SJCRH30 (cell line): ENCODE results near the gene NBEA. TPM values are rescaled to one million over a fixed set of nuclear protein-coding genes. Genes with fewer than 3 reads are reported as not detected.

Experiments
- DNase-seq, 2 experiments: peaks; one replicate each; pipeline ENCODE4 v3.0.0-alpha.2; 2015 to 2020
- H3K27ac ChIP-seq: fragments of 250-450 bp; sonication (Bioruptor Pico); 2 replicates; pipeline ENCODE4 v1.5.1; 2020; ENCODE audit warnings: mild to moderate bottlenecking, moderate library complexity
- H3K27me3 ChIP-seq: fragments of 250-450 bp; sonication (Bioruptor Pico); 2 replicates; pipeline ENCODE4 v1.5.1; 2020; ENCODE audit warnings: mild to moderate bottlenecking, moderate library complexity
- H3K36me3 ChIP-seq: fragments of 250-450 bp; sonication (Bioruptor Pico); 2 replicates; pipeline ENCODE4 v1.5.1; 2020; ENCODE audit warnings: mild to moderate bottlenecking, moderate library complexity
- H3K4me1 ChIP-seq: fragments of 250-450 bp; sonication (Bioruptor Pico); 2 replicates; pipeline ENCODE4 v1.5.1; 2020; ENCODE audit warnings: mild to moderate bottlenecking, moderate library complexity
- H3K4me3 ChIP-seq: fragments of 250-450 bp; sonication (Bioruptor Pico); 2 replicates; pipeline ENCODE4 v1.5.1; 2020; ENCODE audit warnings: mild to moderate bottlenecking, moderate library complexity
- H3K9me3 ChIP-seq: fragments of 250-450 bp; sonication (Bioruptor Pico); replicated peaks from 2 replicates; pipeline ENCODE4 v1.5.1; 2020; ENCODE audit warnings: mild to moderate bottlenecking, moderate library complexity
- total RNA-seq: library from RNA; depleted of rRNA; stranded (reverse); fragments of >200 nt; shearing (Covaris generic); gene quantifications from 2 replicates; pipeline ENCODE4 v1.2.3, GENCODE V29; 2014

The NBEA gene
- total RNA-seq, 1 experiment from 2014 or later: 5.3 TPM

GRCh38 chr13:35478271-35479037 is 536.4 kb downstream of the NBEA start:
- Histone ChIP-seq H3K4me3 (no peak overlapping the region), H3K9me3 (no peaks in the 10 kb centered on the region), H3K36me3 (no peaks in the 10 kb centered on the region), H3K27ac (no peak overlapping the region), H3K4me1 (peaks cover 21% of the 10 kb centered on the region), H3K27me3 (no peaks in the 10 kb centered on the region)
- DNase-seq: no peak

GRCh38 chr13:35479038-35479492 is 537.0 kb downstream of the NBEA start:
- no peak overlapping the region for H3K27ac ChIP-seq
- peaks cover 26% of the 10 kb centered on the region for H3K4me1 ChIP-seq
- no peak for DNase-seq
- H3K36me3 ChIP-seq: no peaks in the 10 kb centered on the region
- H3K4me3 ChIP-seq: no peak overlapping the region
- no peaks in the 10 kb centered on the region for H3K27me3 ChIP-seq
- no peaks in the 10 kb centered on the region for H3K9me3 ChIP-seq

DNA sequence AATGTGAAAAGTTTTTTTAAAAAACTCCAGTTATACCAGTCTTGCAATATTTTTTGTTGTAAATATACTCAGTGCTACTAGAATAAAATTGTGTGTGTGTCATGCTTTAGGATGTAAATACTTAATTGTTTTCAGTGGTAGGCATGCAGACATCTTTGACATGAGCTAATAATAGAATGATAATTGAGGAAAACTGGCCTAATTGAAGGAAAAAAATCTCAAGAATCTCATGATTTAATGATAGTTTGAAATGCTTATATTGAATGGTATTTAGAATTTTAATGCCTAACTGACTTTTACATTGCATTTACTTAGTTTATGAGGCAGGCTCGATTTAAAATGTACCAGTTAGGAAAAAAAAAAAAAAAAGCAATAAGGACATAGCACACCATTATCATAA is 537.6 kb downstream of the NBEA start:
- Histone ChIP-seq H3K9me3 (no peaks in the 10 kb centered on the region), H3K4me1 (peaks cover 28% of the 10 kb centered on the region), H3K27ac (no peak overlapping the region), H3K36me3 (no peaks in the 10 kb centered on the region), H3K27me3 (no peaks in the 10 kb centered on the region), H3K4me3 (no peak overlapping the region)
- no peak for DNase-seq

GRCh38 chr13:35480346-35480745 is 538.3 kb downstream of the NBEA start:
- DNase-seq: no peak
- peaks cover 35% of the 10 kb centered on the region for H3K4me1 ChIP-seq
- H3K9me3 ChIP-seq: no peaks in the 10 kb centered on the region
- H3K36me3 ChIP-seq: no peaks in the 10 kb centered on the region
- no peak overlapping the region for H3K4me3 ChIP-seq
- no peaks in the 10 kb centered on the region for H3K27me3 ChIP-seq
- H3K27ac ChIP-seq: no peak overlapping the region

GRCh38 chr13:35481777-35482176 is 539.7 kb downstream of the NBEA start:
- Histone ChIP-seq H3K36me3 (no peaks in the 10 kb centered on the region), H3K27me3 (no peaks in the 10 kb centered on the region), H3K4me1 (peaks cover 39% of the 10 kb centered on the region), H3K27ac (peak overlapping the region; percentile 14), H3K4me3 (no peak overlapping the region), H3K9me3 (no peaks in the 10 kb centered on the region)
- DNase-seq: peak in 1 of 2 experiments; percentile 39

DNA sequence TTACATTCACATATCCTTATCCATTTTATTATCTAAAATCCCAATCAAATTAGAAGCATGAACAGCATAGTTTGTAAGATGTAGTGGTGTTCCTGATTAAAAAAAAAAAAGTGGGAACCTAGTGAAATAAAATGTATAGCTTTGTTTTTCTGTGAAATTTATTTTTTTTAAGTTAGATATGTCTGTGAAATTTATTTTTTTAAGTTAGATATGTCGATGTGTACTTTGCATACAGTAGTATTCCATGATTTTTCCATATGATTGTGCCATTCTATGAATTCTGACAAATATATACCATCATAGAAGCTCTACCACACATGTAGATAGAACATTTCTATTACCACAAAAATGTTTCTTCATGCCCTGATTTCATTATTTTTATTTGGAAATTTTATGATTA is 540.5 kb downstream of the NBEA start:
- H3K9me3 ChIP-seq: no peaks in the 10 kb centered on the region
- H3K4me1 ChIP-seq: peaks cover 39% of the 10 kb centered on the region
- DNase-seq: peak in 1 of 2 experiments; percentile 23
- H3K4me3 ChIP-seq: no peak overlapping the region
- H3K27ac ChIP-seq: peak overlapping the region; percentile 86
- no peaks in the 10 kb centered on the region for H3K36me3 ChIP-seq
- H3K27me3 ChIP-seq: no peaks in the 10 kb centered on the region

DNA sequence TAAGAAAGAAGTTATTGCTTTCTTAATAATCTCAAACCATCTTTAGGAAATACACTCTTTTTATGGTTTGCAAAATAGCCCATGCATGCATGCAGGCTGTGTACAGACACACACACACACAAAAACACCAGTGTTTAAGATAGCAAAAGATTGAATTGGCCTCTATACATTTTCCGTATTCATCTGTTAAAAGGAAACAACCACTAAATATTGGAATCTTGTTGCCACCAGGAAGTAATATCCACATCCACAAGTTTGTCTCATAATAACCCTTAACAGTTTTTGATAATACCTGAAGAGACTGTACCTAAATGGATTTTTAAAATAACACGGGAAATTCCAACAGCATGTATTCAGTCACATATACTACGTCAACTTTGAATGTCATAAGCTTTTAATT is 541.7 kb downstream of the NBEA start:
- H3K27ac ChIP-seq: peak overlapping the region; percentile 86
- DNase-seq: peak in 1 of 2 experiments; percentile 58
- H3K4me1 ChIP-seq: peaks cover 39% of the 10 kb centered on the region
- 0 out of 2 replicates have a peak overlapping the region, but pooled peaks have one; percentile 10 for H3K4me3 ChIP-seq
- H3K36me3 ChIP-seq: no peaks in the 10 kb centered on the region
- H3K27me3 ChIP-seq: no peaks in the 10 kb centered on the region
- no peaks in the 10 kb centered on the region for H3K9me3 ChIP-seq

DNA sequence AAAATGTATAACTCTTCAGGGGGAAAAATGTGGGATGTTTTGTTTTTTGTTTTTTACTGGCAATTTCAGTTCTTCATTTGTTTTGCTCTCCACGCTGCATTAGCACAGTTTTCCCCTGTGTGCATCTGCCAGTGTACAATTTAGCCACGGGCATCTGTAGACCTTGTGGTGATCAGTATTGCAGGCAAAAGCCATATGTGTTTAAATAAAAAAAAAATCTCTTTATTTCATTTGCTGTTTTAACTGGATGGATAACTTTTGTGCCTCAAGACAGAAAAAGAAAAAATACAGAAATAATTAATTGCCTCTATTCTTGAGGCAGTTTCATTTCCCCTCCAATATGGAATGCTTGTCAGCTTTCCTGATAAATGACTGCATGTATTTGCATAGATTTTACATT is 542.3 kb downstream of the NBEA start:
- Histone ChIP-seq H3K36me3 (no peaks in the 10 kb centered on the region), H3K27me3 (no peaks in the 10 kb centered on the region), H3K4me3 (peak overlapping the region; percentile 10; the same call in 1 of the 2 replicates), H3K4me1 (peaks cover 39% of the 10 kb centered on the region), H3K9me3 (no peaks in the 10 kb centered on the region), H3K27ac (peak overlapping the region; percentile 86)
- DNase-seq: peak; percentile 64 to 80

DNA sequence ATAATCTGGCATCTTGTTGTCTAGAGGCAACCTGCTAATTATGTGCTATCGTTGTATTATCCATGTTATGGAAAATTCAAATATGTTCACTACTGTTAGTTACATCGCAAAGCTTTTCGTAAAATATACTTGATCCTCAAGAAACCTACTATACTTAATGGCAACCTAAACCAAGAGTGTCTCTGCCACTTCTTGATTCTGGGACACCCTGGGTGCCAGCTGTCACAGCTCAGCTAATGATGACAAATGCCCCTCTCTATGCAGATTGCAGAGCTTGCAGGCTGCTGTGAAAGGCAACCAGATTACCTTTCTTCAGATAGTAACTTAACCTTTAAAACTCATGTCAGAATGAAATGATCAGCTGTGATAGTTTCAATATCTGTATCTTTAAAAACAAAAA is 543.4 kb downstream of the NBEA start:
- Histone ChIP-seq H3K27ac (peak overlapping the region; percentile 86; the same call in 1 of the 2 replicates), H3K4me1 (peaks cover 39% of the 10 kb centered on the region), H3K4me3 (no peak overlapping the region), H3K9me3 (no peaks in the 10 kb centered on the region), H3K36me3 (no peaks in the 10 kb centered on the region), H3K27me3 (no peaks in the 10 kb centered on the region)
- peak; percentile 35 to 59 for DNase-seq

- H3K27me3 ChIP-seq: no peaks in the 10 kb centered on the region
- H3K9me3 ChIP-seq: no peaks in the 10 kb centered on the region
- H3K36me3 ChIP-seq: no peaks in the 10 kb centered on the region
- H3K4me1 ChIP-seq: peaks cover 12% of the 10 kb centered on the region
- no peak overlapping the region for H3K27ac ChIP-seq
- no peak for DNase-seq
- H3K4me3 ChIP-seq: no peak overlapping the region
Observed at GRCh38 chr13:35489050-35489449, 547.0 kb downstream of the NBEA start.

GRCh38 chr13:35496006-35496405 is 553.9 kb downstream of the NBEA start:
- H3K36me3 ChIP-seq: no peaks in the 10 kb centered on the region

GRCh38 chr13:35496761-35497386 is 554.8 kb downstream of the NBEA start:
- H3K4me3 ChIP-seq: no peak overlapping the region
- H3K27ac ChIP-seq: no peak overlapping the region
- no peaks in the 10 kb centered on the region for H3K36me3 ChIP-seq
- H3K27me3 ChIP-seq: no peaks in the 10 kb centered on the region
- DNase-seq: no peak
- H3K9me3 ChIP-seq: no peaks in the 10 kb centered on the region
- peaks cover 5% of the 10 kb centered on the region; the same call in 1 of the 2 replicates for H3K4me1 ChIP-seq

More at GRCh38 chr13:35496006-35496405, 553.9 kb downstream of the NBEA start:
- Histone ChIP-seq H3K9me3 (no peaks in the 10 kb centered on the region), H3K4me1 (peaks cover 5% of the 10 kb centered on the region; the same call in 1 of the 2 replicates), H3K4me3 (no peak overlapping the region), H3K27me3 (no peaks in the 10 kb centered on the region), H3K27ac (no peak overlapping the region)
- no peak for DNase-seq

DNA sequence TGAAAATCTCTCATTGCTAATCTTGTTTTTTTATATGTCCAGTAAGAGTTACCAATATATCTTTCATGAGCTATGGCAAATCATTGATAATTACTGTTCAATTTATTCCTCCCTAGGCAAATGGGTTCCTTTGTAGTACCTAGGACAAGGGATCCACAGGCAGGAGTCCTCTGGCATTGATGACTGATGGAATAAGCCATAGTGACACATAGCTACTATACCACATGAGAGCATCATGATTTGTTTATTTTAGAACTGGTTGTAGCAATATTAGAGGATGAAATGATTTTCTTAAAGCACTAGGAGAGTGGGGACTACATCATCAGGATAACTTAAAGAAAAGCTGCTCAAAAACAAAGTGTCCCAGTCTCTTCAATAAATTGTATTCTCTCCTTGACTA is 556.2 kb downstream of the NBEA start:
- no peaks in the 10 kb centered on the region for H3K36me3 ChIP-seq
- peaks cover 5% of the 10 kb centered on the region; the same call in 1 of the 2 replicates for H3K4me1 ChIP-seq
- no peaks in the 10 kb centered on the region for H3K9me3 ChIP-seq
- no peaks in the 10 kb centered on the region for H3K27me3 ChIP-seq
- H3K4me3 ChIP-seq: no peak overlapping the region
- DNase-seq: no peak
- H3K27ac ChIP-seq: no peak overlapping the region

GRCh38 chr13:35499196-35499662 is 557.2 kb downstream of the NBEA start:
- Histone ChIP-seq H3K4me3 (no peak overlapping the region), H3K27me3 (no peaks in the 10 kb centered on the region), H3K9me3 (no peaks in the 10 kb centered on the region), H3K4me1 (peaks cover 5% of the 10 kb centered on the region; the same call in 1 of the 2 replicates), H3K27ac (no peak overlapping the region), H3K36me3 (no peaks in the 10 kb centered on the region)
- DNase-seq: peak in 1 of 2 experiments; percentile 36

- H3K36me3 ChIP-seq: no peaks in the 10 kb centered on the region
- no peak overlapping the region for H3K27ac ChIP-seq
- no peaks in the 10 kb centered on the region for H3K27me3 ChIP-seq
- DNase-seq: no peak
- H3K4me1 ChIP-seq: peaks cover 5% of the 10 kb centered on the region; the same call in 1 of the 2 replicates
- H3K4me3 ChIP-seq: no peak overlapping the region
- no peaks in the 10 kb centered on the region for H3K9me3 ChIP-seq
Observed at GRCh38 chr13:35499676-35500075, 557.6 kb downstream of the NBEA start.
